ENCODE results near the gene PDE8B. TPM values are rescaled to one million over a fixed set of nuclear protein-coding genes. Genes with fewer than 3 reads are reported as not detected.
"Not testable (repeated sequence)": the region's sequence is repeated elsewhere in the genome, so short reads cannot be mapped to it uniquely, and the experiment has no call there.

PDE8B gene
- polyA plus RNA-seq, 1 of the 3 experiments (the other 2 are of a cell fraction): not detected

GRCh38 chr5:77475041-77475440 is 264.6 kb downstream of the PDE8B start:
- H3K36me3 ChIP-seq (replicated peaks in 1 of 2; ENCODE audit: control insufficient read depth in 1 of 2, insufficient read depth in 2 of 2, low read length in 1 of 2); H3K9me2 ChIP-seq; H2AFZ ChIP-seq (ENCODE audit: low read depth); POLR2A ChIA-PET; H3K27ac ChIP-seq (ENCODE audit: low read depth in 2 of 2, low read length in 1 of 2); H3K9ac ChIP-seq; H3K9me3 ChIP-seq; H3K4me3 ChIP-seq (ENCODE audit: low read depth in 2 of 2, low read length in 1 of 2); DNase-seq; H3K4me1 ChIP-seq (ENCODE audit: control insufficient read depth in 1 of 2, insufficient read depth in 2 of 2, low read depth in 1 of 2, low read length in 1 of 2); CTCF ChIA-PET; H3K27me3 ChIP-seq (ENCODE audit: insufficient read depth); H3F3A ChIP-seq (replicated peaks; ENCODE audit: insufficient read depth); H3K4me2 ChIP-seq; H4K20me1 ChIP-seq (ENCODE audit: insufficient read depth): not testable (repeated sequence)
- peaks cover 41% of the 10 kb centered on the region for H3K79me2 ChIP-seq (ENCODE audit: insufficient read depth)
- 99% methylated on average over 9 of the region's 11 CpGs for WGBS (ENCODE audit: low lambda C conversion rate)

Other genes starting within 250 kb of the PDE8B start
- 9.8 and 11.0 TPM in 2 replicates for gene AGGF1, start 180.3 kb upstream of the PDE8B start, polyA plus RNA-seq (2012; rRNA removed)
- gene ZBED3, start 123.4 kb upstream of the PDE8B start, polyA plus RNA-seq (2012; rRNA removed): 5.8 TPM in 2 replicates

Data from SK-N-SH (cell line).